NCI-H187 treated with DMSO at 0.1 percent for 48 hours (cell line): ENCODE results near the gene APPBP2.
A peak's percentile ranks its signal among the peaks of the same experiment; 100 is the strongest.
"Not testable (repeated sequence)": the region's sequence is repeated elsewhere in the genome, so short reads cannot be mapped to it uniquely, and the experiment has no call there.

Source experiments
- DNase-seq: peaks from one replicate; lab custom pipeline; 2025; lab: John Stamatoyannopoulos, UW

APPBP2 gene

GRCh38 chr17:60525685-60526514 lies at the start of gene APPBP2:
Gene APPBP2, minus strand, starts transcription at chr17:60526242. Its CDS starts 311 bp downstream, at chr17:60525931.
- DNase-seq, result peak; percentile 61

- no peak for DNase-seq
These were observed 47.4 kb upstream of the APPBP2 start for GRCh38 chr17:60573236-60574051.

GRCh38 chr17:60565233-60565632 lies 39.2 kb upstream of the APPBP2 start:
- no peak for DNase-seq

GRCh38 chr17:60563743-60564142 lies 37.7 kb upstream of the APPBP2 start:
- DNase-seq, result no peak

GRCh38 chr17:60562421-60562820 lies 36.4 kb upstream of the APPBP2 start:
- no peak for DNase-seq

GRCh38 chr17:60560860-60561257 lies 34.8 kb upstream of the APPBP2 start:
- DNase-seq, result no peak

- DNase-seq, result no peak
These were observed 34.2 kb upstream of the APPBP2 start for GRCh38 chr17:60559995-60560859.

GRCh38 chr17:60559659-60559994 lies 33.6 kb upstream of the APPBP2 start:
- no peak for DNase-seq

- no peak for DNase-seq
These were observed 31.8 kb upstream of the APPBP2 start for GRCh38 chr17:60557805-60558204.

- DNase-seq, result no peak
These were observed 29.7 kb upstream of the APPBP2 start for GRCh38 chr17:60555786-60556185.

GRCh38 chr17:60554377-60554788 lies 28.3 kb upstream of the APPBP2 start:
- DNase-seq, result no peak

- DNase-seq, result not testable (repeated sequence)
These were observed 26.2 kb upstream of the APPBP2 start for GRCh38 chr17:60552255-60552654.

GRCh38 chr17:60548990-60549389 lies 22.9 kb upstream of the APPBP2 start:
- no peak for DNase-seq

GRCh38 chr17:60545465-60546191 lies 19.6 kb upstream of the APPBP2 start:
- no peak for DNase-seq

GRCh38 chr17:60542071-60542470 lies 16.0 kb upstream of the APPBP2 start:
- DNase-seq, result no peak

GRCh38 chr17:60540460-60540859 lies 14.4 kb upstream of the APPBP2 start:
- no peak for DNase-seq

GRCh38 chr17:60539807-60540206 lies 13.8 kb upstream of the APPBP2 start:
- no peak for DNase-seq

GRCh38 chr17:60538726-60539125 lies 12.7 kb upstream of the APPBP2 start:
- DNase-seq, result no peak

GRCh38 chr17:60535382-60536279 lies 9.6 kb upstream of the APPBP2 start:
- no peak for DNase-seq

- DNase-seq, result no peak
These were observed 8.6 kb upstream of the APPBP2 start for GRCh38 chr17:60534613-60535157.
